ENCODE results near the gene EVX2.

Gene EVX2

DNA sequence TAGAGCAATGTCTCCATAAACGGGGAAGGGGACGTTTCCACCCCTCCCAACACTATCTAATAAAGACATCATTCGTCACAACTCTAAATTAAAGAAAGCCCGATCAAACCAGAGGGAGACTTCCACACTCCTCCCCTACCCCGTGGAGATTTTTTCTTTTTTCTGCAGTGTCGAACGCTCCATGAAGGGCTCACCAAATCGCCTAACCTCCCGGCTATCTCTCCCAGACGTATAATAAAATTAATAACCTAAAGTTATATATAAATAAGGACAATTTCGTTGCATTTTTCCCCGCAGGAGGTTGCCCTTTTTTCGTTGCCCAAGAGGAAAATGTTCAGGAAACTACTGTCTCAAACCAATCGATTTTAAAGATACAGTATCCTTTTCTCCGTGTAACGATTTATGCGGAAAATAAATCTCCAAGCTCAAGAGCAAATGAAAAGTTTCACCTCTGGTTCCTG, 2.4 kb downstream of the EVX2 start:
- no peak for DNase-seq

DNA sequence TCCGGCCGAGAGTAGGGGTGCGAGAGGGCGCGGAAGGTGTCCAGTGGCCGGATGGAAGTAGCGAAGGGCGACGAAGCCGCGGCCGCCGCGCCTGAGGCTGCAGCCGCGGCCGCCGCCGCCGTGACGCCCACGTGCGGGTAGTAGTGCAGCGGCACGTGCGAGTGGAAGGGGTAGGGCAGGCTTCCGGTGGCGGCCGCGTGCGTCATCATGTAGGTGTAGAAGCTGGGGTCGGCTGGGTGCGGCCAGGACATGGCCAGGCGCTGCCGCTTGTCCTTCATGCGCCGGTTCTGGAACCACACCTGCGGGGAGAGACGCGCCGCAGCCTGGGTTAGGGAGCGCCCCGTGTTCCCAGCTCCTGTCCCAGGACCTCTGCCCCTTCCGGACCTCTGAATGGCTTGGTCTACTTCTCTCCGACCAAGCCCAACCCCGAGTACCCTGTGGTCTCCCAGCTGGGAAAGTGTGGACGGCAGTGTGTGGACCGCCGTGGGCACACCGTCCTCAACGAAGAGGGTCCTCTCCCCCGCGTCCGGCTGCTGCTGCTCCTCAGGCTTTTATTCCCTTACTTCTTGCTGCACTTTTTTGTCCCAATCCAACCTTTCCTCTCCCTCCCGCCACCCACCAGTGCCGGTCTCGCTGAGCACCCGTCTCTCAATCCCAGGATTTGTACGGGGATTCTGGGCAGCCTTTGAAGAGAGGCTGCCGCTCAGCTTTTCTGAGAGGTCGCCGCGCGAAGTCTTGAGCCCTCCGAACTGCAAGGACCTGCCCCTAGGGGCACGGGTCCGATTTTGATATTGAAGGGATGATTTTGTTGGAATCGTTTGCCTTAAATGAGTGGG, 3.0 kb downstream of the EVX2 start:
- DNase-seq, result peak; percentile 37

DNA sequence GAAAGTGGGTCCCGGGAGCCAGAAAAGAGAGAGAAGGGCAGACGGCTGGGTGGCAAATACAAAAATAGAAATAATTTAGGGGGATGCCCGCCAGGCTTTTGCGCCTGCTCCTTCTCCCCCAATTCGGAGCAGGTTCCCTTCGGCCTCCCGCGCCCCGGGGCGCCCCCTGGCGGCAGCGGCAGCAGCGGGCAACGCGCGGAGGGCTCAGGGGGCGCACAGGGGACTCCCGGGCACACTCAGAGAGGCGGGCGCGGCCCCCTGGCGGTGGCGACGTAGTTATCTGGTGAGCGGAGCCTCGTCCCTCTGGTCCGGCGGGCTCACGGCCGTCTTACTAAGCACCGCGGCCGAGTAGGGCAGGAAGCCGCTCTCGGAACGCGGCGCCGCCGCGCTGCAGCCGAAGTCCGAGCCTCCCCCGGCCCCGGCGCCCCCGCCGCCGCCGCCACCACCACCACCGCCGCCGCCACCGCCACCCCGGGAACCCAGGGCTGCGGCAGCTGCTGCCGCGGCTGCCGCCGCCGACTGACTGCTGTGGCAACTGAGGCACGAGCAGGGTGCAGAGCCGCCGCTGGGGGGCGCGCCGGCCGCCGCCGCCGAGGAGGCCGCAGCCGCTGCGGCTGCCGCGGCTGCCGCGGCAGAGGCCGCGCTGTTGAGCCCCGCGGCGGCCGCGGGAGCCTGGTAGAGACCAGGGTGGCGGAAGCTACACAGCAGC, 3.8 kb downstream of the EVX2 start:
- DNase-seq, result peak; percentile 76

DNA sequence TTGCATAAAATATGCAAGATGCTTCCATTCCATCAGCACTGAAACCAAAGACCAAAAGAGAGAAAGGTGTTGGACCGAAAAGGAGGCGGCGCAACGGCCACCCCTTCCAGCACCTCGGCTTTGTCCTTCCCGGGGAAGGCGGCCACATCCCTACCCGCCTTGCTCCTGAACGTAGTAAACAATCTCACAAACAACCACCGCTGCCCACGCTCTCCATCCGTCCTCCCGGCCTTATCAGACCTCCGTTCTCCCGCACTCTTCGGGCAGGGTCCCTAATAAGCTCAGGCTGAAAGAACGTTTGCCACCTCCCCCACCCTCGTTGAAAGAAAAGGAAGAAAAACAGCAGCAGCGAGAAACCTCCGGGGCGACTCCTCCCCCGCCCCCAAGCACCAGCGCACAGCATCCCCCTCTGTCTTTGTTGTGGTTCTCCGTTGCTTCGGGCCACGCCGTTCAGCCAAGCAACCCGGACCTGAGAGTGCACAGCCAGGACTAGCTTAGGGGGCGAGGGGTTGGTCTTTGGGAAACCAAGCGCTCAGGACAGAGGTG, 4.4 kb downstream of the EVX2 start:
- no peak for DNase-seq

DNA sequence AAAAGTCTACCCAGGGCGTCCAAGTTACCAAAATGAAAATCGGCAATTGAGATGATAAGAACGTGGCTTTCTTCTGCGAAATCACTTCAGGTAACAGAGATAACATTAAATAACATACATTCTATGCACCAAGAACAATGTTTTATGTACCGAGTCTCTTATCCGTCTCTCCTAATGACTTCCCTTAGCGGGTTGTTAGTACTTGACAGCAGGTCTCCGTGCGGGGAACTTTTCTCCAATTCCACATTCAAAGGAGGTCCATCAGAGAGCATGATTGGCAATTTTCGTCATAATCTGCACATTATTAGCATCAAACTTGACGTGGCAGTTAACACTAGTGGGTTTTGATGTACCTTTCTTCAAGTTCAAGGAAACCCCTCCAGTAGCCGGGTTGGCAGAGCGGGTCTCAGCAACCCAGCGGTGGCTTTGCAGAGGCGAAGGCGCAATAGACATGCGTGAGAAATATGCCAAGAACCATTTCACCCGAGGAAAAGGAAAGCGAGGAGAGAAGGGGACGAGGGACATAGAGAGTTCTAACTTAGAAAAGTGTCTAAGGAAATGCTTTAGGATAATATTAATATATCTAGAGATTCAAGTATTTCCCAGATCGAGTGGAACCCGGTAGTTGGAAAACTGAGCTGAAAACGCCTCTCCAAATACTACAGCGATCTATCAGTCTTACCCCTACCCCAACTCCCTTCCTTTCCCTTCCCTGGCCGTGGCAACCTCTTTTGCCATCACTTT, 5.0 kb downstream of the EVX2 start:
- DNase-seq, result no peak

DNA sequence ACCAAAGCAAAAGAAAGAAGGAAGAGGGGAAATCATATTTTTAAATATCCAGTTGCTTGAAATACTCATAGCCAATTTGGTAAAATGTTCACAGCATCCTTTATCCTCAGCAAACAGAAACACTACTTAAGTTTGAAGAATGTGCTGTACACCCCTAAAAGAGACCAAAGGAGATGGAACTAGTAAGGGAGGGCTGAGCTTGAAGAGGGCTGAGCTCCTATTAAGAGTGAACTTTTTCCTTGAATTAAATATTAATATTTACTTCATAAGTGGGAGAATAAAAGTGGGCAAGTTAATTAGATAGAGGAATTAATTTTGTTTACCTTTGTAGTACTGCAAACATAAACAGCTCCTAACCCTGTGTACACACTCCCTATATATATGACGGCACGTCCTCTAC, 7.0 kb downstream of the EVX2 start:
- DNase-seq, result no peak

DNA sequence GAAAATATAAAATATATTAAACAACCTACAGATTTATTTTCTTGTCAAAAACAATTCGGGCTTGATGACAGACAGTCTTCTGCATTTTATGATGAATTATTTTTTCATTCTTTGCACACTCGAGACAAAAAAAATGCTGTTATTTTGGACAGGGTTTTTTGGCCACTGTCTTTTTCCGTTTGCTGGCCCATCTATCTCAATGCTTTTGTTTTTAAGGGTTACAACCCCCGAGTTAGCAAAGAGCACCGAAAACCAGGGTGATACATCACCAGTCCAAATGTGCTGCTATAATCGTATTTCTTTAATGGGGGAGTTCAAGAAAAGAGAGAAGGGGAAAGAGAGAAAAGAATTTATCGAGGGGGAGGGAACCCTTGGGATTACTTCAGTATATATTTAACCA, 7.7 kb downstream of the EVX2 start:
- no peak for DNase-seq

DNA sequence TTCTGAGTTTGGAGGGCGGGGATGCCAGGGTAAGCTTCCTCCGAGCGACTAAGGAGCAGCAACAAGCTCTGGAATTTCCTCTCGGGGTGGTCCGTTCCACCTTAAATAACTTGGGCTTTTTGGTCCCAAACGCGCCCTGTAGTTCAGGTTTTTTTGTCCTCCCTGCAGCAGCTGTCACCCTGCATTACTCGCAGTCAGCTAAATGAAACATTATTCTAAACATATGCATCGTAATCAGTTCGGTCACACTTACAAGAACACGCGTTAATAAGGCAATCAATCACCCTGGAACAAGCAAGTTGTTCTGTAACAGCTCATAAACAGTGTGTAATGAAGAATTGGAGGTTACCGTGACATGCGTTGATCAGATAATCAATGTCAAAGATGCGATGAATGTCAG, 8.3 kb downstream of the EVX2 start:
- DNase-seq, result no peak

DNA sequence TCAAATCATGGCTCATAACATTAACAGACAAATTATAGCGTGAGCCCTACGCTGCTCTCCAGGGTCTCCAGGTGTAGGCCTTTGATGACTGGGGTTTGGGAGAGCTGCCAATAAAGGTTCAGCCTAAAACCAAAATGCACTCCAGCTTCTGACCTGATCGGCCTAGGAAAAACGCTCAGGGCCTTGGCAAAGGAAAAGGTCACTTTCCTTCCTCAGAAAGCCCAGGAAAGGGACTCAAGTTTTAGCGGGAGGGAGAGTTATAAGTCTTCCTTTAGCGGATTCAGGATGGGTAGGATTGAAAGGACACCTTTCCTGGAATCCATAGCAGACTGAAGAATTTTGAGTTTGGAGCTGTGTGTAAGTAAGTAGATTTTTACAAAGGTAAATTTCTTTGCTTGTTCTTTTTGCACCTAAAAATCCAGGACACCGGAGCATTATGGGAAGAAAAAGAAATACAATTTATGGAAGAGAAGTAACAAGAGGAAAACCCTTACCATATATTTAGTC, 8.8 kb downstream of the EVX2 start:
- DNase-seq, result no peak

DNA sequence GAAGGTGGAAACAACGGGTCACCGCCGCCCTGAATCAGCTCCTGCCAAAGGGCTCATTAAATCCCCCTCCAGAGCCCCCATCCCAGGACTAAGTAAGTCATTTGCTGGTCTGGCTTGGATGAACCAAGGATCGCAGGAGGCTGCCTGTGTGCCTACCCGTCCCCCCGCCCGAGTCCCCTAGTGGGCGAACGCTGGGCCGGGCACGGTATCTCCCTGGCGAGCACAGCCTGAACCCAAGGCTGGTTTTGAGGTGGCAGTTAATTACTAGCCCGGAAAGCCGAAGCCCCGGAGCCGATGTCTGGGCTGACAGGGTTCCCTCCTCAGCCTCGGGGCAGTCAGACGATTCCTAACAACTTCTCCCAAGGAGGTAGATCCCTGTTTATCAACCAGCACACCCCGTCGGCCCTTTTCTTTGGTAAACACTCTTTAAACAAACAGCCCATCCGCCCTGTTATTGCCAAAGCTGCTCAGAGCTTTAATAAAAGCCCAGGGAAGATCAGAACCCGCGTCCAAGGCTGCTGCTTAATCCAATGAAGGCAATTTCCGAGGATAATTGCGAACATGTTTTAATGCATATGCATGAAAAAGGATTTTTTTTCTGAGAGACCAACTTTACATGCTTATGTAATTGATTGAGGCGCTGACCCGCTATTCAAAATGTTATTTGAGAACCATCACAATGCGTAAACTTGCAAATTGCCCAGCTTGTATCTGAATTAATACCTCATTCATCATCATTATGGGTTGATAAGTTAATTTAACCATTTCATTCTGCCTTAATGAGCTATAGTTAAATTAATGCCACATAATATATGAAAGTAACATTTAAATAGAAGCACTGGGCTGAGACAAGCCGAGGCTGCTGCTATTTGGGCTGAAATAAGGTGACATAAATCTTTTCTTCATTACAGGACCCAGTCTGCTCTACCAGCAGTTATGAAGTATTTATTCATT, 10.5 kb downstream of the EVX2 start:
- DNase-seq, result no peak

DNA sequence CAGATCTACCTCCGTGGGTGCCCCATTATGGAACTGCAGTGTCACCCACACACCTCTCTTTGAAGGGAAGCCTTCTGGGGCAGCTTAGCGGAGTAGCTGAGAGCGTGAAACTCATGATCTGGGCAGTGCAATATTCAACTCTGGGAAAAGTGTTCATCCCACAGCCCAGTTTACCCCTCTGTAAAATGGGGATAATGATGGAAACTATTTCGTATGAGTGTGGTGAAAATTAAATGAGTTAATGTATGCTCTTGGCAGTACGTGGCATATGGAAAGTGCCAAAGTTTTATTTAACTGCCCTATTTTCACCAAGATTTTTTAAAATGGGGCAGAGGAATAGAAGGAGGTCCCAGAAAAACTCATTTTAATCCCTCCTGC, 11.5 kb downstream of the EVX2 start:
- no peak for DNase-seq

DNA sequence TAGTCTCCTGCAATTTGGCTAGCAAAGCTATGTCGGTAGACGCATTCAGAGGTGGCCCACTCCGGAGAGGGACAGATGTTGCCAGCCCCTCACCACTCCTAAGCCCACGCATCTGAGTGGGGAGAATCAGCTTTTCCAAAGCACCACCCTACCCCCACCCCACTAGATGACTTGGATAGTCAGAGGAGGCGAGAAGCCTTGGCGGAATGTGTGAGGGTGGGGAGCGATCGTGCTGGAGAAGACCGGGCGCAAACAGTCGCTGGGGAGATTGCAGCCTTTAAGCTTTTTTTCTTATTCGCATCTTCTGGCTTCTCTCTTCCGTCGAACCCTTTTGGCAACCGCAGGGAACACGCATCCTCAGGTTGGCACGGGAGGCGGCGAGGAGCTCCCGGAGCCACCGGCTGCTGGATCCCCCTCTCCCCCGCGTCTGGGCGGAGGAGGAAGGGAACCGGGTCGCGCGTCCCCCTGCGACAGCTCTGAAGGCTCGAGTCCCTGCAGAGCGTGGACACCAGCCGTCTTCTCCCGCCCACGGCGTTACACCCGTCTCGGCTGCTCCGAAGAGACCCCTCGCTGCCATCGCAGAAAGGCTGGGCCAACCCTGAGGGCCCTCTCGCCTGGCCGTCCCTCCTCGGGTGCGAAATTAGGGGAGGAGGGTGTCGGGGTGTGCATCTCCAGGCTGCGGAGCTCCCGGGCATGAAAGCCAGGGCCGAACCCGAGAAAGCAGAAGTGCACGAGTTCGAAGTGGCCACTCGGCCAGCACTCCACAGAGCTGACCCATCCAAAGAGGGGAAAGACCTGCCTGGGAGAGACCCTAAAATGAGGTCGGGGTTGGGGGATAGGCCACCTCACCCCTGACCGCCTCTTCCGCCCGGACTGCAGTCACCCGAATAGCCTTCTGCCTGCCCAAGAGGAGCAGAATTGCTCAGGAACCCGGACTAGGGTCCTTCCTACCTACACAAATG, 12.2 kb downstream of the EVX2 start:
- no peak for DNase-seq

DNA sequence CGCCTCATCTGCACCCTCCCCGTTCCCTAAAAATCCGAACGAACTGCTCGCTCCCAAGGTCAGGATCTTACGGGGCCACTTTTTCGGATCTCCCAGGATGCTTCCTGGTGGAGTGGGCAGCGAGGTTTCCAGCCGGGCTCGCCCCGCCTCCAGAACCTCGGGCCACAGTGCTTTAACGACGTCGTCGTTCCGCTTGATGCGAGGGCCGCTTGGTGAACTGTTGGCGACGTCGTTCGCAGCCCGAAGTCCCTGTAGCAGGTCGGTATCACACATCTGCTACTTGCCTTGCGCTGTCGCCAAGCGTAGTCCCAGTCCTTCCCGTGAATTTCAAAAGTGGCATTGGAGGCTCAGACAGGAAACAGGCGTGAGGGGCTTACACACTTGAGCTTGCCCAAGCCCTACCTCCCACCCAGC, 15.3 kb downstream of the EVX2 start:
- no peak for DNase-seq

DNA sequence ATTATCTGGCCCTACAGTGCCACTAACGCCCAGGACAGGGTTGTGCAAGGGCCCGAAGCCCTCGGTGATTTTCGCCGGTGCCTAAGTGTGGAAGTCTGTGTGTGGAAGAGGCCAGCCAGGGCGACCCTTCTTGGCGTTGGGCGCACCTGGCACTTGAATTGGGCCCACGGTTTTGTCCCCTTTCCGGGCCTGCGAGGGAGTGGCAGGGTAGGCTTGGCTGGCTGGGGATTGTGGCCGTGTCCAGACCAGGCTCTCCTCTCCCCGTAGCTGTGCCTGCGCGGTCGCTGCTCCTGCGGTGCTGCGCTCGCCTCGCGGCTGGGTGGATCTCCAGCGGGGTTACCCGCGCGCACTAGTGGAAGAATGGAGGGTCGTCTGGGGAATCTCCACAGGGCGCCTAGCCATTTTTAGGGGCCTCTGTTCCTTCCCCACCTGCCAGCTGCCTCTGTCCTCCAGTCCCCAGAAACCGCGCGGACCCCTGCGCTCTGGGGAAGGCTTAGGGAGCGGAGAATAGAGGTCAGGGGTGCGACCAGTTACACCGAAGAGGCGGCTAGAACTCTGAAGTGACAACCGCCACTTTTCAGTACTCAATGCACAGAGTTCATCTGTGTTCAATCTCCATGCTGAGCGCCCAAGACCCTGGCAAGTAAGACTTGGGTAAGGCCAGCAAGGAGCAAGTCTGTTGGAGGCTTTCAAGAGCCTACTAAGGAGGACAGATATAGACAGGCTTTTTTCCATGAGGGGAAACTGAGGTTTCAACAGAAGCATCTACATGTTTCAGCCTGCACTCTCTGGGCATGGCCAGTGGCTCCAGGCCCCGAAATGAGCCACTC, 16.0 kb downstream of the EVX2 start:
- DNase-seq, result no peak

DNA sequence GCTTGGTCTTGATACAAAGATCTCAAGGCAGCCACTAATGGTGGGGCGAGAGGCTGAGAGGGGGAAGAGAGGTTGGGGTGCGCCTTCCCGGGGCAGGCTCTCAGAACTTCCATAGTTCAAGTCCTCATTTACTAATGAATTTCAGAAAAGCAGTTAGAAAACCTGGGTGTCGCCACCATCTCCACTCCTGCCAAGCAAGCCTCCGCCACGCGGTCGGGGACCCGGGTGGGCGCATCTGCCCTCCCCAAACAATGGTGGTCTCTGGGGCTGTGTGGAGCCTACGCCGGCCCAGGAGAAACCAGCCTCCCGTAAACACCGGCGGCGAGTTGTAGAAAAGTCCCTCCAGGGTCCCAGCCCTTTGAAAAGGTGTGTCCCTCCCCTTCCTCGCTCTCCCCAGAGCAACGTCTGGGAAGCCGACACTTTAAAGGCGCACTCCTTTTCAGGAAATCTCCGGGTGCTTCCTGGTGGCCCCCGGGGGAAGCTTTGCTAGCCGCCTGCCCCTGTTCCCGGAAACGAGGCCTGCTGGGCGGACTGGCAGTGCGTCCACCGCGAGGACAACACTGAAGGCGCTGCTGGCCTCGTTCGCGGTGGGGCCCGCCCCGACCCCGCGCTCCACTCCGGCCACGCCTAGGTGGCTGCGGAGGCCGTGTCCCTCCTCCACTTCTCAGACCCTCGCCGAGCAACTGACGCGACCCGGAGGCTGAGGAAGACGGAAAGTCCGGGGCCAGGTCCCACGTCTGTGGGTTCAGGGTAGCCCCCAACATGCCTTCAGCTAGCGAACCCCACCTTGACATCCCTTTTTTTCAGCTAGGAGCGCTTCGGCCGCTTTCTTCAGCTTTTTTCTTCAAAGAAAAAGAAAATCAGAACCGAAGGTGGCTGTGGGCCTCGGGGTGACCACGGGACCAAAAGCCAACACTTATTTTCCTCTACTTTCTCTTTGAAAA, 16.8 kb downstream of the EVX2 start:
- no peak for DNase-seq

DNA sequence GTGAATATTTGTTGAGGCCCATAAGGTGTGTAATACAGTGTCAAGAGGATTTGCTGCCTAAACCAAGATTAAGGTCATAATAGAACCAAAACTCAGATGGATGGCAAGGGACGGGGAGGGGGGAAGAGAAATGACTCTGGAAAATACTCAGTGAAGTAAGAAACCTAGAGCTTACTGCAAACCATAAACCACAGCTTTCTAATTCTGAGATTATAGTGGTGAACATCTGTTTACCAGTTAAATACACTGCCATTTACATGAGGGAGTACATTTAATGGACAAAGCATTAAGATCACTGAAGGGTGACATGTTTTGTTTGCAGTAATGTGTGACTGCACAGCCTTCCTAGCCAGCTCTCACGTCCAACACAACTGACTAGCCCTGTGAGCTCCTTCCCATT, 19.8 kb downstream of the EVX2 start:
- DNase-seq, result no peak

DNA sequence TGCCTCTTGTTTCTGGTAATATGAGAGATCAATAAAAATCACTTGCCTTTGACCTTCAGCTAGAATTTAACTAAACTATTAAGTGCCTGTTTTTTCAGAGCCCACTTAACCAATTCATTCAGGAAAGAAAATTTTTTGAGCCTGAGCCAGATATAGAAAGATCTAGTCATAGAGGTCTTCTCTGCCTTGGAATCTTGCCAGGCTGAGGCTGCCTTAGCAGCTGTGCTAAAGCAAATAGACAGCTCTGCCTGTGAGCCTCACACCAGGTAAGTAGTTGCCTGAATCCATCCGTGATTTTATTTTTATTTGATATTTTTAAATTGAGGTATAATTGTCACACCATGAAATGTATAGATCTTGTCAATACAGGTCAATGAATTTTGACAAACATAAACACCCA, 27.4 kb downstream of the EVX2 start:
- DNase-seq, result peak; percentile 23

DNA sequence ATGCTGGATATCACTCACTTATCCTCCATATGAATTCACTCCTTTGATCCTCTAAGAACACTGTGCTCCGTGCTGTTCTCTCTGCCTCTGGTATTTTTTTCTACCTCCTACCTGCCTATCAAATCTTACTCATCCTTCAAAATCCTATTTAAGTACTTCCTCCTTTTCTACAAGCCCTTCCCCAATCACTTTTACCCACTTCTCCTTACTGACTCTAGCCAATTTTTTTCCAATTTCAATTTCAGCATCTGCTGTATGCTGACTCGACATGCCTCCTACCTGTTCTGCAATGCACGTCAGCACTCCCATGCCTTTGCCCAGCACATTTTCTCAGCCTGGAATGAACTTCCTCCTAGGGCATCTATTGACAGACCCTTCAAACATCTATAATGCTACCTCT, 44.4 kb downstream of the EVX2 start:
- no peak for DNase-seq

DNA sequence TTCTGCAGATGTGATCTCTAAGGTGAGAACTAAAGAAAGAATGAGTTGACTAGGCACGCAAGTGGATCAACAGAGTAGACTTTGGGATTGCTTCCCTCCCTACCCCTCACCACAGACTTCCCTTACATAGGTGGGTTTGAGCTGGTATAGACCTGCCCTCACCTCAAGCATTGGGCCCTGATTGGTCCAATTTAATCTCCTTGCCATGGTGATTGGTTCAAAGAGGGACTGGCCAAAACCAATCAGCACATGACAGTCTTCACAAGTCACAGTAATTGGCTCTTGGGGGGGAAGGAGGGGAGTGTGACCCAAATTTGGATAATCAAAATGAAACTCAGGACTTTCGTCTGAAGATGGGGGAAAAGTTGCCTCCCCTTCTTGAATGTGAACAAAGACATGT, 45.1 kb downstream of the EVX2 start:
- DNase-seq, result no peak
